Measurements from ENCODE around the gene RPP14.

DNA sequence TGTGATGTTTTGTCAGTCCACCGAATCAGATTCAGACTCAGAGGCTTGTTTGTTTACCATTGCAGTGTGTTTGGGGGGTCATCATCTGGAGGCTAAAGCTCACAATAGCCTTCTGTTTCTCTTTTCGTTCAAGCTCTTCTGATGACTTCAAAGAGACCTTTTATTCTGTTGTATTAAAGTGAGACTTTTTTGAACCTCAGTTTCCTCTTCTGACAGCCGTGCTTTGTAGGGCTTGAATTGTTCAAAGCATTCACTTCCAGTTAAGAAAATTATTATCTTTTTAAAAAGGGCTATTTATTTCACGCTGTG lies 27.9 kb downstream of the RPP14 start:
- TF ChIP-seq, protein P1, sequence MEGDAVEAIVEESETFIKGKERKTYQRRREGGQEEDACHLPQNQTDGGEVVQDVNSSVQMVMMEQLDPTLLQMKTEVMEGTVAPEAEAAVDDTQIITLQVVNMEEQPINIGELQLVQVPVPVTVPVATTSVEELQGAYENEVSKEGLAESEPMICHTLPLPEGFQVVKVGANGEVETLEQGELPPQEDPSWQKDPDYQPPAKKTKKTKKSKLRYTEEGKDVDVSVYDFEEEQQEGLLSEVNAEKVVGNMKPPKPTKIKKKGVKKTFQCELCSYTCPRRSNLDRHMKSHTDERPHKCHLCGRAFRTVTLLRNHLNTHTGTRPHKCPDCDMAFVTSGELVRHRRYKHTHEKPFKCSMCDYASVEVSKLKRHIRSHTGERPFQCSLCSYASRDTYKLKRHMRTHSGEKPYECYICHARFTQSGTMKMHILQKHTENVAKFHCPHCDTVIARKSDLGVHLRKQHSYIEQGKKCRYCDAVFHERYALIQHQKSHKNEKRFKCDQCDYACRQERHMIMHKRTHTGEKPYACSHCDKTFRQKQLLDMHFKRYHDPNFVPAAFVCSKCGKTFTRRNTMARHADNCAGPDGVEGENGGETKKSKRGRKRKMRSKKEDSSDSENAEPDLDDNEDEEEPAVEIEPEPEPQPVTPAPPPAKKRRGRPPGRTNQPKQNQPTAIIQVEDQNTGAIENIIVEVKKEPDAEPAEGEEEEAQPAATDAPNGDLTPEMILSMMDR (IDR thresholded peaks at IDR 0.05) = no peak
- TF ChIP-seq EP300 (IDR thresholded peaks at IDR 0.05) = no peak

Data from ovary (tissue), 3 donors.